ENCODE data around the gene DCDC1.

Gene DCDC1

GRCh38 chr11:31248768-31249167 is 120.8 kb downstream of the DCDC1 start:
- TF ChIP-seq POLR2AphosphoS5 (IDR thresholded peaks at IDR 0.05; ENCODE audit: low read depth, low read length) = no peak
- no peak for TF ChIP-seq SIN3A (IDR thresholded peaks at IDR 0.05; ENCODE audit: borderline replicate concordance, insufficient read depth, low read length)
- TF ChIP-seq REST (IDR thresholded peaks at IDR 0.05; ENCODE audit: insufficient read depth in 1 of 2, low read depth in 2 of 2, low read length in 2 of 2) = no peak
- TF ChIP-seq TAF1 (IDR thresholded peaks at IDR 0.05; ENCODE audit: borderline replicate concordance, insufficient read depth, low read length) = no peak
- no peak for TF ChIP-seq FOXP2 (optimal IDR thresholded peaks at IDR 0.05; ENCODE audit: borderline replicate concordance, extremely low read depth, extremely low read length, insufficient read depth)

- TF ChIP-seq SIN3A (IDR thresholded peaks at IDR 0.05; ENCODE audit: borderline replicate concordance, insufficient read depth, low read length) (no peak), TAF1 (IDR thresholded peaks at IDR 0.05; ENCODE audit: borderline replicate concordance, insufficient read depth, low read length) (no peak), REST (IDR thresholded peaks at IDR 0.05; ENCODE audit: insufficient read depth in 1 of 2, low read depth in 2 of 2, low read length in 2 of 2) (no peak), POLR2AphosphoS5 (IDR thresholded peaks at IDR 0.05; ENCODE audit: low read depth, low read length) (no peak), FOXP2 (optimal IDR thresholded peaks at IDR 0.05; ENCODE audit: borderline replicate concordance, extremely low read depth, extremely low read length, insufficient read depth) (no peak)
These were observed 122.2 kb downstream of the DCDC1 start for GRCh38 chr11:31247321-31247720.

- TF ChIP-seq SIN3A (IDR thresholded peaks at IDR 0.05; ENCODE audit: borderline replicate concordance, insufficient read depth, low read length) = no peak
- TF ChIP-seq REST (IDR thresholded peaks at IDR 0.05; ENCODE audit: insufficient read depth in 1 of 2, low read depth in 2 of 2, low read length in 2 of 2) = no peak
- TF ChIP-seq TAF1 (IDR thresholded peaks at IDR 0.05; ENCODE audit: borderline replicate concordance, insufficient read depth, low read length) = no peak
- no peak for TF ChIP-seq POLR2AphosphoS5 (IDR thresholded peaks at IDR 0.05; ENCODE audit: low read depth, low read length)
- no peak for TF ChIP-seq FOXP2 (optimal IDR thresholded peaks at IDR 0.05; ENCODE audit: borderline replicate concordance, extremely low read depth, extremely low read length, insufficient read depth)
These were observed 122.9 kb downstream of the DCDC1 start for GRCh38 chr11:31246451-31247165.

- TF ChIP-seq SIN3A (IDR thresholded peaks at IDR 0.05; ENCODE audit: borderline replicate concordance, insufficient read depth, low read length) (no peak), REST (IDR thresholded peaks at IDR 0.05; ENCODE audit: insufficient read depth in 1 of 2, low read depth in 2 of 2, low read length in 2 of 2) (no peak), POLR2AphosphoS5 (IDR thresholded peaks at IDR 0.05; ENCODE audit: low read depth, low read length) (no peak), FOXP2 (optimal IDR thresholded peaks at IDR 0.05; ENCODE audit: borderline replicate concordance, extremely low read depth, extremely low read length, insufficient read depth) (no peak), TAF1 (IDR thresholded peaks at IDR 0.05; ENCODE audit: borderline replicate concordance, insufficient read depth, low read length) (no peak)
These were observed 125.8 kb downstream of the DCDC1 start for GRCh38 chr11:31243706-31244105.

All from PFSK-1 (cell line).